ENCODE results near the gene PARD3B. TPM values are rescaled to one million over a fixed set of nuclear protein-coding genes. Genes with fewer than 3 reads are reported as not detected.
A peak's percentile ranks its signal among the peaks of the same experiment; 100 is the strongest.

PARD3B gene
- total and polyA plus RNA-seq, 2 of the 4 experiments (the other 2 are of a cell fraction): 3.3 to 15.6 TPM

- peak overlapping the region; percentile 57 for H2BK120ac ChIP-seq (ENCODE audit: low read depth, low read length)
- peak overlapping the region; percentile 33; the same call in 1 of the 2 replicates for H2AK5ac ChIP-seq (ENCODE audit: low read depth, low read length)
- no peak overlapping the region for H4K91ac ChIP-seq (ENCODE audit: insufficient read depth, low read depth, low read length)
- H3K9me1 ChIP-seq (ENCODE audit: insufficient read depth, low read length): peaks cover 7% of the 10 kb centered on the region
- DNase-seq: peak; percentile 64
- dilution Hi-C loops (cut with HindIII; ENCODE audit: low sequenced_read_pairs, unreplicated experiment) (no loop called here), in situ Hi-C loops (cut with MboI; ENCODE audit: low sequenced_read_pairs) (no loop called here), intact Hi-C loops (cut with micrococcal nuclease) (no loop called here)
- H3K18ac ChIP-seq (ENCODE audit: low read depth, low read length): peak overlapping the region; percentile 69; the same call in 1 of the 2 replicates
- H2BK20ac ChIP-seq (ENCODE audit: low read depth, low read length): 0 out of 2 replicates have a peak overlapping the region, but pooled peaks have one; percentile 47
- no peak overlapping the region; the same call in 1 of the 2 replicates for H3K9ac ChIP-seq (ENCODE audit: low read depth, low read length)
- H4K8ac ChIP-seq (ENCODE audit: low read depth in 2 of 2, low read length in 2 of 2): peak overlapping the region in 1 of 2 experiments; percentile 70; a peak in 2 of 4 replicates
- no peaks in the 10 kb centered on the region for H3K36me3 ChIP-seq (ENCODE audit: control insufficient read depth, insufficient read depth, low read length)
- no TSS peak for BruUV-seq (replicated peaks)
- no peak overlapping the region for H3K4me3 ChIP-seq (ENCODE audit: insufficient read depth, low read depth, low read length)
- no CpG with 5 or more reads among the region's 1 CpG for WGBS, 2 experiments (ENCODE audit: extremely low coverage in 2 of 2, insufficient read length in 1 of 2)
- peak overlapping the region; percentile 57 for H2BK5ac ChIP-seq (ENCODE audit: low read depth, low read length, poor library complexity, severe bottlenecking)
- H3K4me1 ChIP-seq (ENCODE audit: control insufficient read depth, insufficient read depth, low read length): peaks cover 13% of the 10 kb centered on the region
- H4K20me1 ChIP-seq (ENCODE audit: insufficient read depth, low read length): peaks cover 6% of the 10 kb centered on the region; the same call in 1 of the 2 replicates
- H3K27me3 ChIP-seq (ENCODE audit: control insufficient read depth, insufficient read depth, low read length): no peaks in the 10 kb centered on the region
- no peaks in the 10 kb centered on the region for H3K9me3 ChIP-seq (ENCODE audit: control insufficient read depth, insufficient read depth, low read length)
- no peak overlapping the region for H2BK15ac ChIP-seq (ENCODE audit: low read depth, low read length)
- CTCF ChIA-PET: interaction anchor here (1.0 kb wide), 1 partner anchor 47 kb away, joined by 3 read pairs; no protein-coding TSS in a partner anchor
- no peak overlapping the region for H4K5ac ChIP-seq (ENCODE audit: low read depth, low read length)
- no peak overlapping the region for H3K27ac ChIP-seq (ENCODE audit: insufficient read depth, low read length)
- H3K4me2 ChIP-seq (ENCODE audit: low read depth, low read length): peak overlapping the region; percentile 69; the same call in 1 of the 2 replicates
- 0 out of 2 replicates have a peak overlapping the region, but pooled peaks have one; percentile 29 for H3K14ac ChIP-seq (replicated peaks; ENCODE audit: low read depth, low read length)
- no peak overlapping the region for H3K56ac ChIP-seq (ENCODE audit: extremely low read depth, insufficient read depth, low read length)
- H3K23ac ChIP-seq (ENCODE audit: low read depth, low read length): peak overlapping the region; percentile 69; the same call in 1 of the 2 replicates
- ATAC-seq (ENCODE audit: low read depth): peak; percentile 89
- no peak overlapping the region for H3K4ac ChIP-seq (ENCODE audit: low read depth, low read length)
- H2AK9ac ChIP-seq (replicated peaks; ENCODE audit: low read depth, low read length, poor library complexity): no peak overlapping the region
- POLR2A ChIA-PET (ENCODE audit: unreplicated experiment): no interaction called here
- no peak overlapping the region for H2AFZ ChIP-seq (replicated peaks; ENCODE audit: low read length, poor library complexity)
- H3K79me1 ChIP-seq (ENCODE audit: low read depth in 1 of 2, low read length in 2 of 2): peaks cover 20 to 46% of the 10 kb centered on the region in 2 experiments; a peak in 3 of 4 replicates
- TF ChIP-seq CHD1 (IDR thresholded peaks at IDR 0.05; ENCODE audit: low read depth, low read length) (no peak), USF2 (IDR thresholded peaks at IDR 0.05; ENCODE audit: low read depth, low read length) (no peak), CTCF (conservative IDR thresholded peaks at IDR 0.05; ENCODE audit: low read depth, low read length) (no peak), FOS (IDR thresholded peaks at IDR 0.05; ENCODE audit: low read depth, low read length) (no peak), MAFK (IDR thresholded peaks at IDR 0.05; ENCODE audit: low read depth, low read length) (no peak), RCOR1 (IDR thresholded peaks at IDR 0.05; ENCODE audit: insufficient replicate concordance, low read length) (no peak), POLR2A (IDR thresholded peaks at IDR 0.05; ENCODE audit: low read depth, low read length) (no peak), CEBPB (IDR thresholded peaks at IDR 0.05; ENCODE audit: low read depth, low read length) (no peak), RAD21 (IDR thresholded peaks at IDR 0.05; ENCODE audit: low read length) (no peak), BHLHE40 (IDR thresholded peaks at IDR 0.05; ENCODE audit: low read depth, low read length) (no peak), ELK1 (IDR thresholded peaks at IDR 0.05; ENCODE audit: borderline replicate concordance, low read depth, low read length) (no peak), MXI1 (IDR thresholded peaks at IDR 0.05; ENCODE audit: borderline replicate concordance, low read depth, low read length) (no peak), MAZ (IDR thresholded peaks at IDR 0.05; ENCODE audit: borderline replicate concordance, low read depth, low read length) (no peak), NFE2L2 (IDR thresholded peaks at IDR 0.05; ENCODE audit: low read depth, low read length) (no peak)
Observed at GRCh38 chr2:204645018-204645773, 99.9 kb downstream of the PARD3B start.
